ENCODE data around the gene PTPRJ.
"Not testable (repeated sequence)": the region's sequence is repeated elsewhere in the genome, so short reads cannot be mapped to it uniquely, and the experiment has no call there.

PTPRJ gene

DNA sequence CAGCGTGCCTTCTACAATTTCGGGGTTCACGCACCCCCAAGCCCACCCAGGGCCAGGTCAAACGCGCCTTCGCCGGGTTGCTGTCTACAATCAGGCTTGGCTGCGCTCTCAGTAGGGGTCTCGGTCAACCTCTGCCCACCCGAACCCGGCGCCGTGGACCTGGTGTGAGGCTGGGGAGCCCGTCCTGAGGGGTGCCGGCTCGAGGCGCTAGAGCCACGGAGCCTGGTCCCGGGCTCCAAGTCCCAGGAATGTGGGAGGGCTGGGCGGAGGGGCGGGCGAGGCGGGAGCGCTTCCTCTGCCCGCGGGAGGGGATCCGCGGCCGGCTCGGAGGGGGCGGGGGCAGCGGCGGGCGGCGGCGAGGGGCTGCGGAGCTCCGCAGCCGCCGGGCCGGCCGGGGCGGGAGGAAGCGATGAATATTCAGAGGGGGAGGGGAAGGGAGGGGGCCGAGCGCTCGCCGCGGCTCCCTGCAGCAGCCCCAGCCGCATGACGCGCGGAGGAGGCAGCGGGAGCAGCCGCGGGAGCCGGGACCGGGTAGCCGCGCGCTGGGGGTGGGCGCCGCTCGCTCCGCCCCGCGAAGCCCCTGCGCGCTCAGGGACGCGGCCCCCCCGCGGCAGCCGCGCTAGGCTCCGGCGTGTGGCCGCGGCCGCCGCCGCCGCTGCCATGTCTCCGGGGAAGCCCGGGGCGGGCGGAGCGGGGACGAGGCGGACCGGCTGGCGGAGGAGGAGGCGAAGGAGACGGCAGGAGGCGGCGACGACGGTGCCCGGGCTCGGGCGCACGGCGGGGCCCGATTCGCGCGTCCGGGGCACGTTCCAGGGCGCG is at the start of gene PTPRJ:
Gene PTPRJ, plus strand, starts transcription at position 472 of the 819 bp plus-strand sequence. CDS start 354 bp downstream, outside the sequence.
- peak; percentile 57 for DNase-seq

DNA sequence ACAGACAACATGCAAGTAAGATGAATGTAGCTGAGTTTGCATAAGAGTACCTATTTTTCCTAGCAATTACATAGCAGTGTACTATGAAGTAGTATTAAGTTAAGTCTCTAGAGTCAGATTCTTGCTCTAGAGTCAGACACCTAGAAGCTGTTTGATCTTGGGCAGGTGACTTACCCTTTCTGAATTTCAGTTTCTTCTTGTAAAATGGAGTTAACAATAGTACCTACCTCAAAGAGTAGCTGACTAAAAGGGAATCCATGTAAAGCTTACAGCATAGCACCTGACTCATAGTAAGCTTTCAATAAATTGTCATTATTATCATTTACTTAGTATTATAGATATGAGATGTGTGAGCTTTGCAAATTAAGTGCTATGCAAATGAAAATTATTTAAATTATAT is 47.8 kb upstream of the PTPRJ start:
- DNase-seq, result no peak

- not testable (repeated sequence) for DNase-seq
Measured at GRCh38 chr11:47933797-47934196, 46.6 kb upstream of the PTPRJ start.

DNA sequence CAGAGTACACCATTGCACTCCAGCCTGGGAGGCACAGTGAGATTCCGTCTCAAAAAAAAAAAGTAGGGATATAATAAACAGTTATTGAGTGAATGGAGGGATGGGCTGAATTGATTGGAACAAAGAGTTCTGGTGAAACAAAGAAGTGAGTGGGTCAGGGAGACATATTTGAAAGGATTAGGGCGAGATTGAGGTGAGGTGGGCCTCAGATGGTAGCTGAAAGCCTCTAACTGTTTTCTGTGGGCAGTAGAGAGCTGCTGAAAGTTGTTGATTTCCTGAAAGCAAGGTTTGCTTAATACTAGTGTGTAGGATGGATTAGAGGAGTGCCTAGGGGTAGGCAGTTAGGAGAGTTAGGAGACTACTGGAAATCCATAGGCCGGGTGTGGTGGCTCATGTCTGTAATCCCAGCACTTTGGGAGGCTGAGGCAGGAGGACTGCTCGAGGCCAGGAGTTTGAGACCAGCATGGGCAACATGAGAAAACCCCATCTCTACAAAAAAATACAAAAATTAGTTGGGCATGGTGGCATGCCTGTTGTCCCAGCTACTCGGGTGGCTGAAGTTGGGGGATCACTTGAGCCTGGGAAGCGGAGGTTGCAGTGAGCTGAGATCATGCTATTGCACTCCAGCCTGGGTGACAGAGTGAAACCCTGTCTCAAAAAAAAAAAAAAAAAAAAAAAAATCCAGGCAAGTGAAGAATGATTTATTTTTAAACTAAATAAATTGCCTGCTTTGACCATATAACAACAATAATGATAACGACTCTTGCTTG is 41.4 kb upstream of the PTPRJ start:
- DNase-seq, result no peak

- DNase-seq, result no peak
Measured at GRCh38 chr11:47940904-47941649, 39.3 kb upstream of the PTPRJ start.

DNA sequence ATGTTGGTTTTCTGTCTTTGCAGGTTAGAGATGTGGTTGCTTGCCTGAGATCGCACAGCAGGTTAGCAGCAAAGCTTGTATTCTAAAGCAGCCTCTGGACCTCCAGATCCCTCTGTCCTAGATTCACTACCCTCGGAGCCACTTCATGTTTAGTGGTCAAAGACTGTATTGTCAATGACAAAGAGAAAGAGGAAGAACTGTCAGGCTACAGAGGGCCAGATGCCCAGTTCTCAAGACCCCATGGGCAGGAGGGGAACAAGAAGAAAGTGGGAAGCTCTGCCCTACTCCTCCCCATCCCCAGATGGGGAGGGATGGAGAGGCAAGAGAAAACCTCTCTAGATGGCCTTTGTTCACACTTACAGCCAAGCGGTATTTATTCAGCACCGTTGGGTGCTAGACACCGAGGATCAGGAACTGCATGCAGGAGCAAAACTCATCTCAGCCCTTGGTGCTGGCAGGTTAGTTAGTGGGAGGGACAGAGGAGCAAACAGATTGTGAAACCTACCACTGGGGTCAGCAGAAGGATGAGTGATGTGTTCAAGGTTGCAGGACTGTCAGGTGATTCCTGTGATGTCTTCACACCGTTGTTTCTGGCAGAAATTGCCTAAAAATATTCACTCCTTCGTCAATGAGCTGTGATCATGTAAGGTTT is 38.3 kb upstream of the PTPRJ start:
- no peak for DNase-seq

GRCh38 chr11:47943721-47944586 is 36.4 kb upstream of the PTPRJ start:
- no peak for DNase-seq

- no peak for DNase-seq
Measured at GRCh38 chr11:47944632-47945031, 35.7 kb upstream of the PTPRJ start.

GRCh38 chr11:47946682-47947559 is 33.4 kb upstream of the PTPRJ start:
- no peak for DNase-seq

DNA sequence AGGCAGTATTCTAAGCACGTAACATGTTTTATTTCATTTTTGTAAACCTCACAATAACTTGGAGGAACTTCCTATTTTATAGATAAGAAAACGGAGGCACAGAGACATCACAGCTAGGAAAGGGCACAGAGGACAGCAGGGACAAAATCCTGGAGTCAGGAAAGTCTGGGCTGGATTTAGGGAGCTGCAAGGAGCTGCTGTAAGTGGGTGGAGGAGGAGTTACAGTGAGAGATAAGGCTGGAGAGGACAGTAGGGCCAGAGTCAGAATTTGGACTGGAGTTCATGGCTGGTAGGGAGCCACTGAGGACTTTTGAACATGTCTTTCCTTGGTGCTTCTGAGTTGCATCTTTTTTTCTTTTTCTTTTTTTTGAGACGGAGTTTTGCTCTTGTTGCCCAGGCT is 32.2 kb upstream of the PTPRJ start:
- no peak for DNase-seq

DNA sequence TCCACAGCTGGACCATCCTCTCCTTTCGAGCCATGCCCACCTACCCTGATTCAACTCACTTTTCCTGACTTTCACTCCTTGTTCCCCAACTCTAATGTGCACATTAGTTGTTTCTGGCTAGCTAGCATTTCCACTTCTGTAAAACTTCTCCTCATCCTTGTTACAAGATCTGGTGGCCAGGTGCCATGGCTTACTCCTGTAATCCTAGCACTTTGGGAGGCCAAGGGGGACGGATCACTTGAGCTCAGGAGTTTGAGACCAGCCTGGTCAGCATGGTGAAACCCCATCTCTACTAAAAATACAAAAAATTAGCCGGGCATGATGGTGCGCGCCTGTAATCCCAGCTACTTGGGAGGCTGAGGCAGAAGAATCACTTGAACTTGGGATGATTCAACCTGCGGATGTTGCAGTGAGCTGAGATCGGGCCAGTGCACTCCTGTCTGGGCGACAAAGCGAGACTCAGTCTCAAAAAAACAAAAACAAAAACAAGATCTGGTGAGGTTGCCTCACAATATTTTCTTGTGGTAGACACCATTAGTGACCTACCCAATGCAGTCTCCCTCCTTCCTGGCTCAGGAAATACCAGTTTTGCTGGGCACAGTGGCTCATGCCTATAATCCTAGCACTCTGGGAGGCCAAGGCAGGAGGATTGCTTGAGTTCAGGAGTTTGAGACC is 31.2 kb upstream of the PTPRJ start:
- not testable (repeated sequence) for DNase-seq

GRCh38 chr11:47950396-47950795 is 30.0 kb upstream of the PTPRJ start:
- no peak for DNase-seq

DNA sequence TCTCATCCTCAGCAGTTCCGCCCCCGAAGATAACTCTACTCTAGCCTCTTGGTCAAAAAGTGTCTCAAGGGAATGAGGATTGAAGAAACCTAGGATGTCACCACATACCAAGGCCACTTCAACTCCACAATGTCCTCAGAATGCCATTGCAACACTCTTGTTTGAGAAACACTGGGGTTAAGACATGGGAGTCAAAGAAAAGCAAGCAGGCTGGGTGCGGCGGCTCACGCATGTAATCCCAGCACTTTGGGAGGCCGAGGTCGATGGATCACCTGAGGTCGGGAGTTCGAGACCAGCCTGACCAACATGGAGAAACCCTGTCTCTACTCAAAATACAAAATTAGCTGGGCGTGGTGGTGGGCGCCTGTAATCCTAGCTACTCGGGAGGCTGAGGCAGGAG is 28.9 kb upstream of the PTPRJ start:
- not testable (repeated sequence) for DNase-seq

GRCh38 chr11:47955061-47955755 is 25.2 kb upstream of the PTPRJ start:
- no peak for DNase-seq

GRCh38 chr11:47960015-47960414 is 20.3 kb upstream of the PTPRJ start:
- DNase-seq, result no peak

GRCh38 chr11:47961383-47961782 is 19.0 kb upstream of the PTPRJ start:
- DNase-seq, result no peak

DNA sequence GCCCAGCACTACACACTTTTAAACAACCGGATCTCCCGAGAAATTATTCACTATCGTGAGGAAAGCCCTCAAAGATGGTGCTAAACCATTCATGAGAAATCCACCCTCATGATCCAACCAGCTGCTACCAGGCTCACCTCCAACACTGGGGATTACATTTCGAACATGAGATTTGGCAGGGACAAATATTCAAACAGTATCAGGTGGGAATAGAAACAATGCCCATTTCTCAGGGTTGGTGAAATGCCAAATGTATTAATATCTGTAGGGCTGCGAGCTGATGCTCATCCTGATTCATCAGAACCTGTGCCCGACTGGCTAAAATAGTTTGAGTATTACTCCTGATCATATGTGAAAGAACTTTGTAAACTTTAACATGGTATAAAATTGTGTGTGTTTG is 15.8 kb upstream of the PTPRJ start:
- DNase-seq, result no peak

- DNase-seq, result no peak
Measured at GRCh38 chr11:47967577-47968525, 12.5 kb upstream of the PTPRJ start.

Measured in NCI-H1092 treated with DMSO at 0.1 percent for 48 hours (cell line).